AG04450 (cell line): Measurements from ENCODE around the gene EIF2A. TPM values are rescaled to one million over a fixed set of nuclear protein-coding genes. Genes with fewer than 3 reads are reported as not detected.

ENCODE experiments used
- CTCF ChIA-PET: fragments of 300-600, 350-600 bp; formaldehyde crosslinking; extraction: SDS; loops from one replicate; lab custom pipeline; 2022; ENCODE audit warnings: antibody characterized with exemption, inconsistent platforms; lab: Charles Lee
- POLR2A ChIA-PET: fragments of 350-600 bp; formaldehyde crosslinking; extraction: SDS; loops from one replicate; lab custom pipeline; 2021; ENCODE audit warnings: antibody characterized with exemption, inconsistent platforms; lab: Yijun Ruan, JAX
- DNase-seq: peaks from one replicate; pipeline ENCODE4 v3.0.0-alpha.2; 2011; ENCODE audit warnings: low read depth, low spot score
- H3K27ac ChIP-seq: one replicate; pipeline ENCODE4 v1.5.1; 2012; ENCODE audit warnings: low read depth, low read length, control low read depth
- H3K27me3 ChIP-seq: one replicate; pipeline ENCODE4 v1.6.0; 2012; ENCODE audit warnings: low read length; ENCODE audit not compliant: control insufficient read depth, insufficient read depth
- H3K4me3 ChIP-seq: 2 replicates; pipeline ENCODE4 v1.5.1; 2011; ENCODE audit warnings: mild to moderate bottlenecking, low read depth, low read length, control low read depth
- H3K9me3 ChIP-seq: 2 replicates; pipeline ENCODE4 v1.5.1; 2012; ENCODE audit warnings: low read length; ENCODE audit not compliant: control insufficient read depth, insufficient read depth
- polyA plus RNA-seq: library from polyadenylated mRNA; depleted of rRNA; stranded (reverse); fragments of >200 nt; gene quantifications from 2 replicates; pipeline ENCODE4 v1.2.3, GENCODE V29; 2011
- TF ChIP-seq, protein P1 (sequence below): IDR thresholded peaks from 2 replicates; pipeline ENCODE4 v1.5.1; 2011; ENCODE audit warnings: low read depth, low read length, control low read depth, inconsistent platforms

The EIF2A gene
- polyA plus RNA-seq, 1 experiment: 113 TPM

DNA sequence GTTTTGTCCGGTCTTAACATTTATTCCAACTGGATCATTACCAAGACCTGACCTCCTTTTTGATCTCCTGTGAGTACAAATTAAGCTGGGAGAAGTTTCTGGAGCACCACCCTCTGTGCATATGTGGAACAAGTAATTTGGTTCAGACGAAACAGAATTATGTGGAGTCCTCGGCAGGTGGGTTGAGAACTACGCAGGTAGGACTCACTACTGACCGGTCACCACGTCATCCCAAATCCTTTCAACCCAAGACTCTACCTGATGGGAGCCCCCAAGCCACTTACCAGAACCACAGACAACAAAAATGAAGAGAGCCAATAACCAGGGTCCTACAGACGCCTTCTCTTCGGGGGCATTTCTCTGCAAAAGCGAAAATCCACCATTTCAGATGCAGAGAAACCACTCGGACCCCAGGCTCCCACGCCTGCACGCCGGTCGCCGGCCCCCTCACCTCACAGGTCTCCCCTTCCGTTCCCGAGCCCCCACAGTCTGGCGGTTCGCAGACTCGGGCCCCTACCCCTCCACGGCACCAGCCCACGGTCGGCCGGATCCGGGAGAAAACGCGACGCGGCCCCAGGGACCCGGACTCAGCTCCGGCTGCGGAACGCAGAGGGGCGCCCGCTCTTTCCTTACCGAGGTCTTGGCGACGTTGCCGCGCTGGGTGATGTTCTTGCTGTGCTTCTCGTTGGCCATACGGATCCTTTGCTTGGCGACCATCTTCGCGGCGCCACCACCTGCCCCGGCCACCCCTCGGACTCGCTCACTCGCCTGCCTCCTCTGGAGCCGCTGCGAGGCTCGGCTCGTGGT lies 965 bp upstream of the EIF2A start:
- ChIA-PET POLR2A (interaction anchor here (0.6 to 2.4 kb wide), 7 partner anchors 11 to 1159 kb away, joined by 3 to 9 read pairs (median 4); partner anchors contain the start of genes SIAH2 and TSC22D2), CTCF (interaction anchor here (1.1 to 1.7 kb wide), 2 partner anchors 17 to 739 kb away, joined by 4 read pairs; no protein-coding TSS in a partner anchor)
- peaks cover 2% of the 10 kb centered on the region; the same call in 1 of the 2 replicates for H3K9me3 ChIP-seq
- peak overlapping the region; percentile 83 for H3K27ac ChIP-seq
- H3K27me3 ChIP-seq: no peaks in the 10 kb centered on the region
- H3K4me3 ChIP-seq: peak overlapping the region; percentile 92
- DNase-seq: no peak
- TF ChIP-seq, protein P1, sequence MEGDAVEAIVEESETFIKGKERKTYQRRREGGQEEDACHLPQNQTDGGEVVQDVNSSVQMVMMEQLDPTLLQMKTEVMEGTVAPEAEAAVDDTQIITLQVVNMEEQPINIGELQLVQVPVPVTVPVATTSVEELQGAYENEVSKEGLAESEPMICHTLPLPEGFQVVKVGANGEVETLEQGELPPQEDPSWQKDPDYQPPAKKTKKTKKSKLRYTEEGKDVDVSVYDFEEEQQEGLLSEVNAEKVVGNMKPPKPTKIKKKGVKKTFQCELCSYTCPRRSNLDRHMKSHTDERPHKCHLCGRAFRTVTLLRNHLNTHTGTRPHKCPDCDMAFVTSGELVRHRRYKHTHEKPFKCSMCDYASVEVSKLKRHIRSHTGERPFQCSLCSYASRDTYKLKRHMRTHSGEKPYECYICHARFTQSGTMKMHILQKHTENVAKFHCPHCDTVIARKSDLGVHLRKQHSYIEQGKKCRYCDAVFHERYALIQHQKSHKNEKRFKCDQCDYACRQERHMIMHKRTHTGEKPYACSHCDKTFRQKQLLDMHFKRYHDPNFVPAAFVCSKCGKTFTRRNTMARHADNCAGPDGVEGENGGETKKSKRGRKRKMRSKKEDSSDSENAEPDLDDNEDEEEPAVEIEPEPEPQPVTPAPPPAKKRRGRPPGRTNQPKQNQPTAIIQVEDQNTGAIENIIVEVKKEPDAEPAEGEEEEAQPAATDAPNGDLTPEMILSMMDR: no peak

GRCh38 chr3:150547045-150547741 lies 606 bp downstream of the EIF2A start:
- Histone ChIP-seq H3K27ac (peak overlapping the region; percentile 93), H3K27me3 (no peaks in the 10 kb centered on the region), H3K4me3 (peak overlapping the region; percentile 87), H3K9me3 (peaks cover 2% of the 10 kb centered on the region; the same call in 1 of the 2 replicates)
- DNase-seq: no peak
- TF ChIP-seq, protein P1: no peak
- POLR2A ChIA-PET: interaction anchor here (0.9 to 2.4 kb wide), 4 partner anchors 19 to 215 kb away, joined by 3 to 9 read pairs (median 5); partner anchors contain the start of gene TSC22D2
- CTCF ChIA-PET: interaction anchor here (1.7 kb wide), 1 partner anchor 19 kb away, joined by 4 read pairs; no protein-coding TSS in a partner anchor

GRCh38 chr3:150555859-150556436 lies 9.4 kb downstream of the EIF2A start:
- POLR2A ChIA-PET: no interaction called here

DNA sequence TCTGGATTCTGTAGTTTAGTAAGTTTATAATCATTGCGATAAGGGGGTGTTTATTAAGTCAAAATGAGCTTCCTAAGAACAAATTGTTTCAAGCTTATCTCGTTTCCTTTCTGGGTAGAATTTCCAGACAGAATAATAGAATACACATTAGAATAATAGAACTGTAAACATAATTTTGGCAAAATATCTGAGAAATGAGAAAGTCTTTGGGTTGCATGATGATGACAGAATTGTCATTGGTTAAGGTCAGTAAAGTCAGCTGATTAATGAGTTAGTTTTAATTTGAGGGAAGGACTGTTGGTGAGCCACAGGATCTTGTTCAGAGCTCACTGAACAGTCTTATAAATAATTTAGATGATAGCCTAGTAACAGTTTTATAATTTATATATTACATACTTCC lies 10.2 kb downstream of the EIF2A start:
- TF ChIP-seq, protein P1: no peak
- DNase-seq: no peak
- H3K27ac ChIP-seq: no peak overlapping the region
- ChIA-PET POLR2A (interaction anchor here (0.9 kb wide), 1 partner anchor 11 kb away, joined by 4 read pairs; the partner anchor contains the start of genes EIF2A and SERP1), CTCF (interaction anchor here (1.0 kb wide), 1 partner anchor 308 kb away, joined by 5 read pairs; no protein-coding TSS in a partner anchor)
- no peaks in the 10 kb centered on the region for H3K27me3 ChIP-seq
- no peaks in the 10 kb centered on the region for H3K9me3 ChIP-seq
- H3K4me3 ChIP-seq: no peak overlapping the region

More at GRCh38 chr3:150555859-150556436, 9.4 kb downstream of the EIF2A start:
- H3K4me3 ChIP-seq: no peak overlapping the region
- CTCF ChIA-PET: no interaction called here
- DNase-seq: no peak
- H3K27me3 ChIP-seq: no peaks in the 10 kb centered on the region
- H3K27ac ChIP-seq: no peak overlapping the region
- TF ChIP-seq, protein P1: no peak
- no peaks in the 10 kb centered on the region for H3K9me3 ChIP-seq
